Natural killer cell (primary cell): ENCODE measurements around the gene GALNT7. TPM values are rescaled to one million over a fixed set of nuclear protein-coding genes. Genes with fewer than 3 reads are reported as not detected.

Experiments used
- ATAC-seq, 3 donors: fragments of 150-1000 bp in 2 of 3; fragments of 200-7000 bp in 1 of 3; cut with Tn5 transposase; 1 replicate in 1 of 3; 2 replicates in 2 of 3; pipeline ENCODE4 v1.10.0; 2021; ENCODE audit warnings: mild to moderate bottlenecking in 2 of 3, moderate library complexity in 2 of 3
- DNase-seq, 2 donors: peaks; one replicate each; pipeline versions ENCODE4 v3.0.0 to v3.0.0-alpha.2; 2013 to 2021; ENCODE audit warnings: mixed read lengths in 1 of 2
- H3K27ac ChIP-seq: one replicate; pipeline ENCODE4 v1.5.1; 2013; ENCODE audit warnings: mild to moderate bottlenecking, low read length
- H3K27me3 ChIP-seq: one replicate; pipeline ENCODE4 v1.6.1; 2013; ENCODE audit warnings: low read length; ENCODE audit not compliant: control insufficient read depth, insufficient read depth
- H3K36me3 ChIP-seq: one replicate; pipeline ENCODE4 v1.6.1; 2013; ENCODE audit warnings: low read length; ENCODE audit not compliant: control insufficient read depth, insufficient read depth
- H3K4me1 ChIP-seq: one replicate; pipeline ENCODE4 v1.6.1; 2013; ENCODE audit warnings: low read length; ENCODE audit not compliant: control insufficient read depth, insufficient read depth
- H3K4me3 ChIP-seq: one replicate; pipeline ENCODE4 v1.5.1; 2013; ENCODE audit warnings: low read length
- H3K9me3 ChIP-seq: one replicate; pipeline ENCODE4 v1.6.1; 2013; ENCODE audit warnings: low read length; ENCODE audit not compliant: control insufficient read depth, insufficient read depth
- H3K27ac Mint-ChIP-seq, 2 donors: one replicate each; pipeline ENCODE4 v1.8.0; 2022; ENCODE audit warnings: mild to moderate bottlenecking in 2 of 2, mixed read lengths in 2 of 2, moderate library complexity in 1 of 2
- H3K27me3 Mint-ChIP-seq, 2 donors: one replicate each; pipeline ENCODE4 v1.8.0; 2022; ENCODE audit warnings: low read depth in 2 of 2, mixed read lengths in 2 of 2
- H3K36me3 Mint-ChIP-seq: one replicate; pipeline ENCODE4 v1.8.0; 2022; ENCODE audit warnings: mixed read lengths
- H3K4me1 Mint-ChIP-seq, 2 donors: one replicate each; pipeline ENCODE4 v1.8.0; 2022; ENCODE audit warnings: mixed read lengths in 2 of 2
- H3K4me3 Mint-ChIP-seq: one replicate; pipeline ENCODE4 v1.8.0; 2022; ENCODE audit warnings: mild to moderate bottlenecking, moderate library complexity, mixed read lengths
- H3K9me3 Mint-ChIP-seq, 2 donors: one replicate each; pipeline ENCODE4 v1.8.0; 2022; ENCODE audit warnings: mixed read lengths in 2 of 2
- CTCF ChIP-seq: fragments of 200-600 bp; IDR thresholded peaks from one replicate; pipeline ENCODE4 v1.8.0; 2022; ENCODE audit warnings: antibody characterized with exemption
- WGBS: methylation state at CpG from one replicate; pipeline ENCODE4 v1.1.7; 2013; ENCODE audit warnings: missing lambda C conversion rate; ENCODE audit not compliant: insufficient coverage; 5-methylcytosine and 5-hydroxymethylcytosine counted together
- intact Hi-C: fragments of 100-400 bp; cut with micrococcal nuclease; formaldehyde crosslinking; loops from one replicate; pipeline ENCODE4 v1.14.2; 2022
- total RNA-seq, 4 donors: library from RNA; stranded (reverse); fragments of 120-200 nt in 1 of 4; gene quantifications; one replicate each; pipeline versions ENCODE4 v1.2.3 to v1.2.4, GENCODE V29; 2013 to 2022

Gene GALNT7
- total RNA-seq, 3 donors from 2014 or later (not counting 1 experiment from before 2014, with no cell fraction given) = 10.9 to 20.8 (median 15.6) TPM

- Histone ChIP-seq H3K4me1 (peaks cover 4% of the 10 kb centered on the region), H3K36me3 (no peaks in the 10 kb centered on the region), H3K4me3 (no peak overlapping the region), H3K27me3 (no peaks in the 10 kb centered on the region), H3K27ac (no peak overlapping the region), H3K9me3 (no peaks in the 10 kb centered on the region)
- H3K27ac Mint-ChIP-seq = no peak overlapping the region
- intact Hi-C loops = no loop called here
- 93% methylated on average over 3 of the region's 4 CpGs for WGBS
- H3K27me3 Mint-ChIP-seq = no peaks in the 10 kb centered on the region
- no peak overlapping the region for H3K4me3 Mint-ChIP-seq
- DNase-seq (no peak), ATAC-seq (no peak)
- H3K4me1 Mint-ChIP-seq = peaks cover 17 to 27% of the 10 kb centered on the region in 2 donors
- H3K36me3 Mint-ChIP-seq = no peaks in the 10 kb centered on the region
- H3K9me3 Mint-ChIP-seq = no peaks in the 10 kb centered on the region
- TF ChIP-seq CTCF = no peak
Measured at GRCh38 chr4:173270312-173271027, 101.9 kb downstream of the GALNT7 start.

GRCh38 chr4:173272314-173272713, 103.7 kb downstream of the GALNT7 start:
- no peak for TF ChIP-seq CTCF
- no CpG with 5 or more reads among the region's 5 CpGs for WGBS
- peaks cover 1% of the 10 kb centered on the region for H3K4me1 ChIP-seq

GRCh38 chr4:173272996-173273395, 104.4 kb downstream of the GALNT7 start:
- Histone ChIP-seq H3K27ac (no peak overlapping the region), H3K4me3 (no peak overlapping the region), H3K4me1 (no peaks in the 10 kb centered on the region), H3K9me3 (no peaks in the 10 kb centered on the region), H3K36me3 (no peaks in the 10 kb centered on the region), H3K27me3 (no peaks in the 10 kb centered on the region)
- H3K27ac Mint-ChIP-seq = no peak overlapping the region
- intact Hi-C loops = no loop called here
- TF ChIP-seq CTCF = no peak
- no peak overlapping the region for H3K4me3 Mint-ChIP-seq
- 88% methylated on average over 1 of the region's 1 CpG for WGBS
- H3K36me3 Mint-ChIP-seq = no peaks in the 10 kb centered on the region
- peaks cover 17 to 18% of the 10 kb centered on the region in 2 donors for H3K4me1 Mint-ChIP-seq
- no peaks in the 10 kb centered on the region for H3K27me3 Mint-ChIP-seq
- DNase-seq (no peak), ATAC-seq (no peak)
- no peaks in the 10 kb centered on the region for H3K9me3 Mint-ChIP-seq

More at GRCh38 chr4:173272314-173272713, 103.7 kb downstream of the GALNT7 start:
- no peak overlapping the region for H3K27ac ChIP-seq
- H3K36me3 ChIP-seq = no peaks in the 10 kb centered on the region
- no peaks in the 10 kb centered on the region for H3K27me3 ChIP-seq
- no peak for DNase-seq
- H3K9me3 ChIP-seq = no peaks in the 10 kb centered on the region
- Mint-ChIP-seq H3K27ac (no peak overlapping the region), H3K9me3 (no peaks in the 10 kb centered on the region), H3K4me1 (peaks cover 18% of the 10 kb centered on the region in 2 donors), H3K27me3 (no peaks in the 10 kb centered on the region), H3K36me3 (no peaks in the 10 kb centered on the region), H3K4me3 (no peak overlapping the region)
- H3K4me3 ChIP-seq = no peak overlapping the region
- intact Hi-C loops = no loop called here
- no peak for ATAC-seq

- no peak for ATAC-seq
- no peaks in the 10 kb centered on the region for H3K36me3 Mint-ChIP-seq
Measured at GRCh38 chr4:173273941-173274340, 105.3 kb downstream of the GALNT7 start.

More at GRCh38 chr4:173273941-173274340, 105.3 kb downstream of the GALNT7 start:
- H3K4me3 Mint-ChIP-seq = no peak overlapping the region
- H3K9me3 ChIP-seq = no peaks in the 10 kb centered on the region
- no peaks in the 10 kb centered on the region for H3K27me3 ChIP-seq
- no peak overlapping the region for H3K27ac Mint-ChIP-seq
- no peak for DNase-seq
- peaks cover 15 to 18% of the 10 kb centered on the region in 2 donors for H3K4me1 Mint-ChIP-seq
- intact Hi-C loops = no loop called here
- no peaks in the 10 kb centered on the region for H3K9me3 Mint-ChIP-seq
- no peak overlapping the region for H3K4me3 ChIP-seq
- H3K27ac ChIP-seq = no peak overlapping the region
- H3K27me3 Mint-ChIP-seq = no peaks in the 10 kb centered on the region
- no peak for TF ChIP-seq CTCF
- no peaks in the 10 kb centered on the region for H3K4me1 ChIP-seq
- no peaks in the 10 kb centered on the region for H3K36me3 ChIP-seq
